CD4-positive, CD25-positive, alpha-beta regulatory T cell (primary cell): ENCODE results near the gene PLXDC2. TPM values are rescaled to one million over a fixed set of nuclear protein-coding genes. Genes with fewer than 3 reads are reported as not detected.

ENCODE experiments used
- ATAC-seq, 2 donors: fragments of 150-1000 bp; cut with Tn5 transposase; one replicate each; pipeline ENCODE4 v1.10.0; 2021; ENCODE audit warnings: low read depth in 2 of 2, moderate number of reproducible peaks in 2 of 2, moderate library complexity in 1 of 2
- DNase-seq, 3 donors: peaks; one replicate each; pipeline versions ENCODE4 v3.0.0 to v3.0.0-alpha.2; 2012 to 2022; ENCODE audit warnings: mixed read lengths in 1 of 3
- H3K27ac ChIP-seq: one replicate; pipeline ENCODE4 v1.7.0; 2013; ENCODE audit warnings: mild to moderate bottlenecking, low read length; ENCODE audit not compliant: insufficient read depth, poor library complexity, severe bottlenecking
- H3K27me3 ChIP-seq: one replicate; pipeline ENCODE4 v1.7.0; 2013; ENCODE audit warnings: low read length; ENCODE audit not compliant: control insufficient read depth, insufficient read depth
- H3K36me3 ChIP-seq: one replicate; pipeline ENCODE4 v1.7.0; 2013; ENCODE audit warnings: mild to moderate bottlenecking, low read length, moderate library complexity; ENCODE audit not compliant: control insufficient read depth, insufficient read depth
- H3K4me1 ChIP-seq: 2 replicates; pipeline ENCODE4 v1.7.0; 2013; ENCODE audit warnings: mild to moderate bottlenecking, low read length; ENCODE audit not compliant: insufficient read depth, control insufficient read depth, poor library complexity, severe bottlenecking
- H3K4me3 ChIP-seq: one replicate; pipeline ENCODE4 v1.7.0; 2013; ENCODE audit warnings: low read depth, mild to moderate bottlenecking, low read length, moderate library complexity
- H3K9me3 ChIP-seq, 2 experiments: 1 replicate in 1 of 2; 2 replicates in 1 of 2; pipeline ENCODE4 v1.7.0; 2013; ENCODE audit warnings: low read length in 2 of 2, mild to moderate bottlenecking in 1 of 2, moderate library complexity in 1 of 2; ENCODE audit not compliant: control insufficient read depth in 2 of 2
- H3K27ac Mint-ChIP-seq, 3 donors: one replicate each; pipeline ENCODE4 v1.8.0; 2020 to 2022; ENCODE audit warnings: mild to moderate bottlenecking in 3 of 3, mixed read lengths in 3 of 3, moderate library complexity in 2 of 3
- H3K27me3 Mint-ChIP-seq: one replicate; pipeline ENCODE4 v1.8.0; 2022; ENCODE audit warnings: mild to moderate bottlenecking, mixed read lengths
- H3K36me3 Mint-ChIP-seq: one replicate; pipeline ENCODE4 v1.8.0; 2020; ENCODE audit warnings: mixed read lengths
- H3K4me1 Mint-ChIP-seq, 4 donors: one replicate each; pipeline ENCODE4 v1.8.0; 2020 to 2022; ENCODE audit warnings: mixed read lengths in 4 of 4, mild to moderate bottlenecking in 1 of 4
- H3K4me3 Mint-ChIP-seq, 4 donors: one replicate each; pipeline ENCODE4 v1.8.0; 2020 to 2022; ENCODE audit warnings: mild to moderate bottlenecking in 4 of 4, mixed read lengths in 4 of 4, moderate library complexity in 3 of 4
- H3K9me3 Mint-ChIP-seq, 7 donors: one replicate each; pipeline ENCODE4 v1.8.0; 2020 to 2022; ENCODE audit warnings: mixed read lengths in 7 of 7, mild to moderate bottlenecking in 3 of 7, moderate library complexity in 2 of 7
- polyA plus RNA-seq, 4 donors: library from polyadenylated mRNA; unstranded; fragments of 300-500 nt; fragmentation: Illumina TruSeq; gene quantifications; one replicate each; pipeline ENCODE4 v1.2.3, GENCODE V29; 2021
- total RNA-seq: library from RNA; stranded (reverse); gene quantifications from one replicate; pipeline ENCODE4 v1.2.3, GENCODE V29; 2022

PLXDC2 gene
- total and polyA plus RNA-seq, 5 donors from 2014 or later: 0.03 to 1.8 (median 0.10) TPM; not detected in 2

GRCh38 chr10:19815731-19816410 lies 361 bp upstream of the PLXDC2 start:
- Histone ChIP-seq H3K27ac (no peak overlapping the region), H3K36me3 (no peaks in the 10 kb centered on the region), H3K4me1 (no peaks in the 10 kb centered on the region), H3K27me3 (peaks cover 15% of the 10 kb centered on the region), H3K9me3 (no peaks in the 10 kb centered on the region), H3K4me3 (no peak overlapping the region)
- Mint-ChIP-seq H3K9me3 (peaks cover 0 to 5% (median 3%) of the 10 kb centered on the region in 7 donors), H3K27ac (no peak overlapping the region), H3K36me3 (no peaks in the 10 kb centered on the region), H3K4me3 (no peak overlapping the region), H3K27me3 (peaks cover 21% of the 10 kb centered on the region), H3K4me1 (peaks cover 0 to 8% (median 0%) of the 10 kb centered on the region in 4 donors)
- ATAC-seq (no peak), DNase-seq (no peak)

- Mint-ChIP-seq H3K9me3 (peaks cover 0 to 8% (median 4%) of the 10 kb centered on the region in 7 donors), H3K36me3 (no peaks in the 10 kb centered on the region), H3K27ac (peak overlapping the region in 1 of 3 donors; percentile 14), H3K4me3 (peak overlapping the region in 1 of 4 donors; percentile 22), H3K4me1 (peaks cover 0 to 8% (median 0%) of the 10 kb centered on the region in 4 donors), H3K27me3 (peaks cover 27% of the 10 kb centered on the region)
- no peak overlapping the region for H3K4me3 ChIP-seq
- peaks cover 15% of the 10 kb centered on the region for H3K27me3 ChIP-seq
- no peaks in the 10 kb centered on the region for H3K36me3 ChIP-seq
- H3K4me1 ChIP-seq: no peaks in the 10 kb centered on the region
- ATAC-seq: no peak
- no peaks in the 10 kb centered on the region for H3K9me3 ChIP-seq
- DNase-seq: no peak
- H3K27ac ChIP-seq: no peak overlapping the region
Measured at GRCh38 chr10:19817231-19817933, 1.1 kb downstream of the PLXDC2 start.

- no peak overlapping the region for H3K4me3 Mint-ChIP-seq
- H3K27me3 Mint-ChIP-seq: peaks cover 18% of the 10 kb centered on the region
- Histone ChIP-seq H3K4me3 (no peak overlapping the region), H3K4me1 (no peaks in the 10 kb centered on the region), H3K9me3 (no peaks in the 10 kb centered on the region), H3K27ac (no peak overlapping the region), H3K27me3 (peaks cover 15% of the 10 kb centered on the region), H3K36me3 (no peaks in the 10 kb centered on the region)
- no peak overlapping the region for H3K27ac Mint-ChIP-seq
- ATAC-seq: no peak
- DNase-seq: no peak
- peaks cover 0 to 8% (median 0%) of the 10 kb centered on the region in 4 donors for H3K4me1 Mint-ChIP-seq
- H3K36me3 Mint-ChIP-seq: no peaks in the 10 kb centered on the region
- H3K9me3 Mint-ChIP-seq: peaks cover 0 to 5% (median 4%) of the 10 kb centered on the region in 7 donors
Measured at GRCh38 chr10:19818876-19819275, 2.6 kb downstream of the PLXDC2 start.

GRCh38 chr10:19819419-19820033 lies 3.3 kb downstream of the PLXDC2 start:
- Mint-ChIP-seq H3K4me1 (peaks cover 0 to 8% (median 0%) of the 10 kb centered on the region in 4 donors), H3K9me3 (peaks cover 0 to 5% (median 3%) of the 10 kb centered on the region in 7 donors), H3K36me3 (no peaks in the 10 kb centered on the region), H3K27me3 (peaks cover 13% of the 10 kb centered on the region), H3K27ac (no peak overlapping the region), H3K4me3 (no peak overlapping the region)
- Histone ChIP-seq H3K27ac (no peak overlapping the region), H3K27me3 (peaks cover 12% of the 10 kb centered on the region), H3K9me3 (no peaks in the 10 kb centered on the region), H3K4me1 (no peaks in the 10 kb centered on the region), H3K4me3 (no peak overlapping the region), H3K36me3 (no peaks in the 10 kb centered on the region)
- ATAC-seq: no peak
- peak in 1 of 3 donors; percentile 14 for DNase-seq

- Mint-ChIP-seq H3K9me3 (peaks cover 0 to 11% (median 4%) of the 10 kb centered on the region in 7 donors), H3K4me3 (no peak overlapping the region), H3K27me3 (peaks cover 6% of the 10 kb centered on the region), H3K27ac (no peak overlapping the region), H3K4me1 (no peaks in the 10 kb centered on the region), H3K36me3 (no peaks in the 10 kb centered on the region)
- H3K4me3 ChIP-seq: no peak overlapping the region
- DNase-seq (no peak), ATAC-seq (no peak)
- H3K4me1 ChIP-seq: no peaks in the 10 kb centered on the region
- no peaks in the 10 kb centered on the region for H3K27me3 ChIP-seq
- H3K36me3 ChIP-seq: no peaks in the 10 kb centered on the region
- no peak overlapping the region for H3K27ac ChIP-seq
- no peaks in the 10 kb centered on the region for H3K9me3 ChIP-seq
Measured at GRCh38 chr10:19824381-19825342, 8.4 kb downstream of the PLXDC2 start.

- H3K36me3 Mint-ChIP-seq: no peaks in the 10 kb centered on the region
- H3K4me3 ChIP-seq: no peak overlapping the region
- H3K27me3 ChIP-seq: no peaks in the 10 kb centered on the region
- H3K4me3 Mint-ChIP-seq: no peak overlapping the region
- H3K9me3 ChIP-seq: no peaks in the 10 kb centered on the region
- no peak overlapping the region for H3K27ac ChIP-seq
- H3K9me3 Mint-ChIP-seq: peaks cover 0 to 12% (median 6%) of the 10 kb centered on the region in 7 donors
- no peak for ATAC-seq
- no peaks in the 10 kb centered on the region for H3K36me3 ChIP-seq
- no peaks in the 10 kb centered on the region for H3K4me1 ChIP-seq
- H3K27ac Mint-ChIP-seq: no peak overlapping the region
- no peak for DNase-seq
- no peaks in the 10 kb centered on the region for H3K4me1 Mint-ChIP-seq
- H3K27me3 Mint-ChIP-seq: peaks cover 6% of the 10 kb centered on the region
Measured at GRCh38 chr10:19825700-19826099, 9.5 kb downstream of the PLXDC2 start.

- Histone ChIP-seq H3K36me3 (no peaks in the 10 kb centered on the region), H3K27me3 (no peaks in the 10 kb centered on the region), H3K4me1 (no peaks in the 10 kb centered on the region), H3K4me3 (no peak overlapping the region), H3K9me3 (no peaks in the 10 kb centered on the region), H3K27ac (no peak overlapping the region)
- Mint-ChIP-seq H3K36me3 (peaks cover 2% of the 10 kb centered on the region), H3K27me3 (no peaks in the 10 kb centered on the region), H3K27ac (no peak overlapping the region), H3K9me3 (peaks cover 0 to 15% (median 8%) of the 10 kb centered on the region in 7 donors), H3K4me3 (no peak overlapping the region), H3K4me1 (no peaks in the 10 kb centered on the region)
- ATAC-seq: no peak
- DNase-seq: no peak
Measured at GRCh38 chr10:19826712-19827111, 10.5 kb downstream of the PLXDC2 start.
